Stomach (tissue), 4 donors: ENCODE data around the gene EFHD1.

Experiments
- POLR2AphosphoS5 ChIP-seq, 3 donors: sonication (generic); formaldehyde crosslinking; IDR thresholded peaks; one replicate each; pipeline ENCODE4 v1.6.1; 2016; ENCODE audit warnings: antibody characterized with exemption in 3 of 3
- TF ChIP-seq, protein P1 (sequence below), 7 experiments: fragments of 450-650 bp in 4 of 7; fragments of 200-600 bp in 3 of 7; sonication (generic) in 3 of 7; IDR thresholded peaks; one replicate each; pipeline ENCODE4 v1.5.1; 2016 to 2019; ENCODE audit warnings: antibody characterized with exemption in 7 of 7, control low read depth in 2 of 7, mild to moderate bottlenecking in 1 of 7

DNA sequence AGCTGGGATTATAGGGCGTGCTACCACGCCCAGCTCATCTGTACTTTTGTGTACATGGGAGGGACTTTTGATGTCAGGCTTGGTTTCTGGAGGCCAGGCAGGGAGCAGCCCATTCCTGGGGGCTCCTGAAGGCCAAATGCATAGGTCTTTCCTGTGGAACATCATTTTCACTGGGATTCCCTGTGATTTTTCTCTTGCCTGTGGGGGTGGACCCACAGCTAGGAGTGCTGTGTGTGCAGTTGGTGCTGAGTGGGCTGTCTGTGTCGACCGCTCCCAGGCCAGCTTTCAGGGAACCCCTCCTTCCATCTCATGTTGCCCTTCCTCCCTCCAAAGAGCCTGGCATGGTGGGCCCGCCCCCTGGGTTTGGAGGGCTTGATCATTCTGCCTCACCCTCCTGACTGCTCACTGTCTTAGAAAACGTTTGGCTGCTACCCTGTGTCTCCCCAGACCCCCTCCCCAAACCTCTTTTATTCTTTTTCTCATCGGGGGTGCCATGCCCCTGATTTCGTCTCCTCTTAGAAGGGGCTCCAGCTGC lies 10.5 kb downstream of the EFHD1 start:
- TF ChIP-seq POLR2AphosphoS5 (IDR thresholded peaks at IDR 0.05): no peak
- TF ChIP-seq, protein P1, sequence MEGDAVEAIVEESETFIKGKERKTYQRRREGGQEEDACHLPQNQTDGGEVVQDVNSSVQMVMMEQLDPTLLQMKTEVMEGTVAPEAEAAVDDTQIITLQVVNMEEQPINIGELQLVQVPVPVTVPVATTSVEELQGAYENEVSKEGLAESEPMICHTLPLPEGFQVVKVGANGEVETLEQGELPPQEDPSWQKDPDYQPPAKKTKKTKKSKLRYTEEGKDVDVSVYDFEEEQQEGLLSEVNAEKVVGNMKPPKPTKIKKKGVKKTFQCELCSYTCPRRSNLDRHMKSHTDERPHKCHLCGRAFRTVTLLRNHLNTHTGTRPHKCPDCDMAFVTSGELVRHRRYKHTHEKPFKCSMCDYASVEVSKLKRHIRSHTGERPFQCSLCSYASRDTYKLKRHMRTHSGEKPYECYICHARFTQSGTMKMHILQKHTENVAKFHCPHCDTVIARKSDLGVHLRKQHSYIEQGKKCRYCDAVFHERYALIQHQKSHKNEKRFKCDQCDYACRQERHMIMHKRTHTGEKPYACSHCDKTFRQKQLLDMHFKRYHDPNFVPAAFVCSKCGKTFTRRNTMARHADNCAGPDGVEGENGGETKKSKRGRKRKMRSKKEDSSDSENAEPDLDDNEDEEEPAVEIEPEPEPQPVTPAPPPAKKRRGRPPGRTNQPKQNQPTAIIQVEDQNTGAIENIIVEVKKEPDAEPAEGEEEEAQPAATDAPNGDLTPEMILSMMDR (IDR thresholded peaks at IDR 0.05): no peak
